Upper lobe of right lung (tissue), 1 donor: ENCODE measurements around the gene TYMS. TPM values are rescaled to one million over a fixed set of nuclear protein-coding genes. Genes with fewer than 3 reads are reported as not detected.
"Not testable (repeated sequence)": the region's sequence is repeated elsewhere in the genome, so short reads cannot be mapped to it uniquely, and the experiment has no call there.

Experiments
- ATAC-seq: fragments of 200-7000 bp; cut with Tn5 transposase; one replicate; pipeline ENCODE4 v1.9.1; 2020; ENCODE audit warnings: mild to moderate bottlenecking, moderate library complexity
- DNase-seq: peaks from one replicate; pipeline ENCODE4 v3.0.0-alpha.2; 2020
- H3K27ac ChIP-seq: fragments of 200-600 bp; one replicate; pipeline ENCODE4 v1.8.0; 2022
- H3K27me3 ChIP-seq: fragments of 200-600 bp; one replicate; pipeline ENCODE4 v1.8.0; 2022; ENCODE audit warnings: mild to moderate bottlenecking
- H3K36me3 ChIP-seq: fragments of 200-600 bp; one replicate; pipeline ENCODE4 v1.8.0; 2022
- H3K4me1 ChIP-seq: fragments of 200-600 bp; one replicate; pipeline ENCODE4 v1.8.0; 2022
- H3K4me3 ChIP-seq: fragments of 200-600 bp; one replicate; pipeline ENCODE4 v1.8.0; 2022; ENCODE audit warnings: mild to moderate bottlenecking
- H3K9me3 ChIP-seq: fragments of 200-600 bp; one replicate; pipeline ENCODE4 v1.8.0; 2022
- CTCF ChIP-seq: fragments of 200-600 bp; IDR thresholded peaks from one replicate; pipeline ENCODE4 v1.8.0; 2022; ENCODE audit warnings: antibody characterized with exemption
- intact Hi-C: fragments of 100-400 bp; cut with DNase I; formaldehyde crosslinking; loops from one replicate; pipeline ENCODE4 v1.11.0; 2022
- total RNA-seq: library from RNA; stranded (reverse); fragmentation: NEBNext Ultra II Directional; extraction: Animal tissue kit (Norgen Biotek cat#: 25700); gene quantifications from one replicate; pipeline ENCODE4 v1.2.1, GENCODE V29; 2021
- donor health status: DM: no; HTN: yes; CAD: no; lungs with severe emphysema.

The TYMS gene
- total RNA-seq, 1 donor from 2014 or later = 4.6 TPM

DNA sequence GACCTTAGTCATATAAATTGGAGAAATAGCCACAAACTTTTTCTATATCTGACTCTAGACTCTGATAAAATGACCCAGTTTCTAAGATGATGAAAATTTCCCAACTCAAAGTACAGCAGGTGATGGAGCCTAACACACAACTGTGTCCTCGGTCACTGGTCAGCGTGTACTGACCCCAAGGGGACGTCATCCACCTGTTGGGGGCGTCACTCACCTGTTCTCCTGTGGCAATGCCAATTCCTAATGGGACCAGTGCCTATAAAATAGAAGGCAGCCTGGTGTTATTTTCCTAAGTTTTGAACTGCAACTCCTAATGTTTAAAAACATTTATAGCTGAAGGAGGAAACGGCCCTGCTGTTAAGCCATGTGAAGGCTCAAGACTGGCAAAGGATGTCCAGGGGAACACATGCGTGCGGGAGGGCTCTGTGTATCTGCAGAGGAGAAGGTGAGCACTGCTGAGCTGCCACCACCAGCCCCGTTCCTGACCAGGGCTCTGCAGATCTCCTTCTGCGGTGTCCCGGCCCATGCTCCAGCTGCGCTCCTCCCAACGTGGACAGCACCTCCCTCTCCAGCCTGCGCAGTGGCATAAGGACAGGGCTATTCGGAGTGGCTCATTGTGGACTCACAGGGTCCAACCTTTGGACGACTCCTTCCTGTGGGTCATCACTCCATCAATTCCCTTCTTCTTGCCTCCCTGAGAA, 21.2 kb downstream of the TYMS start:
- intact Hi-C loops = no loop called here
- DNase-seq (no peak), ATAC-seq (no peak)
- Histone ChIP-seq H3K9me3 (no peaks in the 10 kb centered on the region), H3K27ac (no peak overlapping the region), H3K4me1 (no peaks in the 10 kb centered on the region), H3K36me3 (peaks cover 62% of the 10 kb centered on the region), H3K27me3 (no peaks in the 10 kb centered on the region), H3K4me3 (no peak overlapping the region)
- TF ChIP-seq CTCF = no peak

DNA sequence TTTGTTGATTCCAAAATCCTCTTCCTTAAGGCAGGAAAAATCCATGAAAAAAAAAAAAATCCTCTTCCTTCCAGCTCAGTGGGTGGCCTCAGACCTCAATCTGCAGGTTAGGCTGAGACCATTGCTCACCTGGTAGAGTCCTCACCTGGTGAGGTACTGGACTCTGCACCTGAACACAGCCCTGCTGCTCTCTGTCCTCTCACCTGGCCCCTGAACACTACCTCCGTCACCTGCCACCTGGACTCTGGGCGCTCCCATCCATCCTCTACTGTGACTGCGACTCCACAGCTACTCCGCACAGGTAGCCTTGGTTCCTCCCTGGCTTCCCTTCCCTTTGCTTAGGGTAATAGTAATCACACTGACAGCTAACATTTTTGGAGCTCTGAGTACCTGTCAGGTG, 22.1 kb downstream of the TYMS start:
- Histone ChIP-seq H3K36me3 (peaks cover 53% of the 10 kb centered on the region), H3K4me3 (no peak overlapping the region), H3K27ac (no peak overlapping the region), H3K9me3 (no peaks in the 10 kb centered on the region), H3K4me1 (no peaks in the 10 kb centered on the region), H3K27me3 (no peaks in the 10 kb centered on the region)
- intact Hi-C loops = no loop called here
- TF ChIP-seq CTCF = no peak
- DNase-seq (no peak), ATAC-seq (no peak)

- intact Hi-C loops = no loop called here
- Histone ChIP-seq H3K4me3 (no peak overlapping the region), H3K9me3 (no peaks in the 10 kb centered on the region), H3K27me3 (no peaks in the 10 kb centered on the region), H3K4me1 (no peaks in the 10 kb centered on the region), H3K36me3 (peaks cover 48% of the 10 kb centered on the region), H3K27ac (no peak overlapping the region)
- ATAC-seq (no peak), DNase-seq (no peak)
- no peak for TF ChIP-seq CTCF
Observed at GRCh38 chr18:680392-680791, 22.9 kb downstream of the TYMS start.

DNA sequence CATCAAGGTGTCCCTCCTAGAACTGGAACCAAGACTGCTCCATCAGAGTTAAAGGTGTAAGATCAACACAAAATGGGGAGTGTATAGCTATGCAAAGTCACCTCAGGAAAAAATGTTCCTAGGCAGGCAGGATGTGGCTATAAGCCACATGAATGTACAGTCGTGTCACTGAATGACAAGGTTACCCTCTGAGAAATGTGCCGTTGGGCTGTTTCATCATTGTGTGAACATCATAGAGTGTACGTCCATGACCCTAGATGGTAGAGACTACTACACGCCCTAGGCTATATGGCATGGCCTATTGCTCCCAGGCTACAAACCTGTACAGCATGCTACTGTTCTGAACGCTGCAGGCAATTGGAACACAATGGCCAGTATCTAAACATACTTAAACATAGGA, 24.5 kb downstream of the TYMS start:
- no peak for ATAC-seq
- no peak overlapping the region for H3K4me3 ChIP-seq
- H3K36me3 ChIP-seq = peaks cover 48% of the 10 kb centered on the region
- H3K27ac ChIP-seq = no peak overlapping the region
- intact Hi-C loops = no loop called here
- no peak for DNase-seq
- no peaks in the 10 kb centered on the region for H3K27me3 ChIP-seq
- no peaks in the 10 kb centered on the region for H3K4me1 ChIP-seq
- H3K9me3 ChIP-seq = no peaks in the 10 kb centered on the region
- no peak for TF ChIP-seq CTCF

DNA sequence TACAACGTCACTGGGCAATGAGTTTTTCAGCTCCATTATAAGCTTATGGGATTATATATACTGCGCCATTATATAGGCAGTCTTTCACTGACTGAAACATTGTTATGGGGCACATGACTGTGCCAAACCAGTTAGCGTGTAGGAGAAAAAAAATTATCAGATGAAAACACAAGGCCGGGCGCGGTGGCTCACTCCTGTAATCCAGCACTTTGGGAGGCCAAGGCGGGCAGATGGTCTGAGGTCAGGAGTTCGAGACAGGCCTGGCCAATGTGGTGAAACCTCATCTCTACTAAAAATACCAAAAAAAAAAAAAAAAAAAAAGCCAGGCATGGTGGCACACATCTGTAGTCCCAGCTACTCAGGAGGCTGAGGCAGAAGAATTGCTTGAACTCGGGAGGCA, 25.0 kb downstream of the TYMS start:
- H3K9me3 ChIP-seq, H3K27ac ChIP-seq, ATAC-seq, intact Hi-C loops, H3K27me3 ChIP-seq, H3K4me3 ChIP-seq, DNase-seq, H3K4me1 ChIP-seq: not testable (repeated sequence)
- H3K36me3 ChIP-seq = peaks cover 47% of the 10 kb centered on the region

- Histone ChIP-seq H3K4me1 (no peaks in the 10 kb centered on the region), H3K4me3 (no peak overlapping the region), H3K27ac (no peak overlapping the region), H3K27me3 (no peaks in the 10 kb centered on the region), H3K36me3 (peaks cover 44% of the 10 kb centered on the region), H3K9me3 (no peaks in the 10 kb centered on the region)
- TF ChIP-seq CTCF = no peak
- DNase-seq (no peak), ATAC-seq (no peak)
- intact Hi-C loops = no loop called here
Observed at GRCh38 chr18:682833-683232, 25.4 kb downstream of the TYMS start.
